Measurements from ENCODE around the gene TLCD3B. TPM values are rescaled to one million over a fixed set of nuclear protein-coding genes. Genes with fewer than 3 reads are reported as not detected.

Gene TLCD3B
- total RNA-seq, 1 donor = 0.18 TPM

GRCh38 chr16:29984137-29984763 lies 46.8 kb downstream of the TLCD3B start:
- TF ChIP-seq CTCF (IDR thresholded peaks at IDR 0.05; ENCODE audit: insufficient read depth, low read length) = no peak
- no peak overlapping the region for H3K4me3 ChIP-seq (ENCODE audit: low read depth, low read length)
- no peak for DNase-seq (ENCODE audit: low read depth)

- no peak for TF ChIP-seq CTCF (IDR thresholded peaks at IDR 0.05; ENCODE audit: insufficient read depth, low read length)
- no peak overlapping the region for H3K4me3 ChIP-seq (ENCODE audit: low read depth, low read length)
- DNase-seq (ENCODE audit: low read depth) = peak; percentile 75
These were observed 47.5 kb downstream of the TLCD3B start for GRCh38 chr16:29983420-29984136.

- TF ChIP-seq CTCF (IDR thresholded peaks at IDR 0.05; ENCODE audit: insufficient read depth, low read length) = no peak
- DNase-seq (ENCODE audit: low read depth) = no peak
- no peak overlapping the region for H3K4me3 ChIP-seq (ENCODE audit: low read depth, low read length)
These were observed 48.3 kb downstream of the TLCD3B start for GRCh38 chr16:29982560-29983419.

DNA sequence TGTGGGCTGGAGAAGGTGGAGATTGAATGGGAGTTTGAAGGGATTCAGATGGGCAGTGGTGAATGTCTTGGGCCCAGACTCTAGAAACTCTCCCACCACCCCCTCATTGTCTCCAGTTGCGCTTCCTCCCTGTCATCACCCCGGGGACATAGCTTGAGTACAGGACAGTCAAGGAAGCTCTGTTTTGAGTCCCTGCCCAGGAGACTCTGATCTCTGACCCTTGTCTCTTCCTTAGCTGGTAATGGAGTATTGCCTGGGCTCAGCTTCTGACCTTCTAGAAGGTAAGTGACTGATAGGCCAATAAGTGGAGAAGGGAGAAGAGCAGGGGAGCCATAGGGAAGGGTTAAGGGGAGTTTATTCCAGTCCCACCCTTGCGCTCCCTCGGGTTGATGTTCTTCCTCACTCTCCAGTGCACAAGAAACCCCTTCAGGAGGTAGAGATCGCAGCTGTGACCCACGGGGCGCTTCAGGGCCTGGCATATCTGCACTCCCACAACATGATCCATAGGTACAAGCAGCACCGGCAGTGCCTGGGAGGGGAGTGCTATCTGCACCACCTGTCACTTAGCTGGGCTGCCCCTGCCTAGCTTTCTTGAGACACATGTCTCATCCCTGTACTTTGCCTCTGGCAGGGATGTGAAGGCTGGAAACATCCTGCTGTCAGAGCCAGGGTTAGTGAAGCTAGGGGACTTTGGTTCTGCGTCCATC lies 52.4 kb downstream of the TLCD3B start:
- no peak overlapping the region for H3K4me3 ChIP-seq (ENCODE audit: low read depth, low read length)
- no peak for DNase-seq (ENCODE audit: low read depth)
- TF ChIP-seq CTCF (IDR thresholded peaks at IDR 0.05; ENCODE audit: insufficient read depth, low read length) = no peak

GRCh38 chr16:29978081-29978480 lies 53.0 kb downstream of the TLCD3B start:
- no peak for TF ChIP-seq CTCF (IDR thresholded peaks at IDR 0.05; ENCODE audit: insufficient read depth, low read length)
- DNase-seq (ENCODE audit: low read depth) = no peak
- H3K4me3 ChIP-seq (ENCODE audit: low read depth, low read length) = no peak overlapping the region

- no peak for TF ChIP-seq CTCF (IDR thresholded peaks at IDR 0.05; ENCODE audit: insufficient read depth, low read length)
- H3K4me3 ChIP-seq (ENCODE audit: low read depth, low read length) = peak overlapping the region; percentile 92
- no peak for DNase-seq (ENCODE audit: low read depth)
These were observed 53.8 kb downstream of the TLCD3B start for GRCh38 chr16:29977063-29977825.

Data from fibroblast of the aortic adventitia (primary cell).